T-cell (primary cell): ENCODE results near the gene FARSA. TPM values are rescaled to one million over a fixed set of nuclear protein-coding genes. Genes with fewer than 3 reads are reported as not detected.
"Not testable (repeated sequence)": the region's sequence is repeated elsewhere in the genome, so short reads cannot be mapped to it uniquely, and the experiment has no call there.

Experiments
- ATAC-seq, 4 experiments: fragments of 200-7000 bp in 3 of 4; fragments of 150-1000 bp in 1 of 4; cut with Tn5 transposase; replicated peaks in 1 of 4; 1 replicate in 3 of 4; 2 replicates in 1 of 4; pipeline ENCODE4 v1.10.0; 2021; ENCODE audit warnings: moderate library complexity in 3 of 4, mild to moderate bottlenecking in 2 of 4, moderate number of reproducible peaks in 1 of 4
- CTCF ChIA-PET, 2 donors: fragments of 300-600 bp; sonication (Branson Sonifier 250); formaldehyde crosslinking; loops; one replicate each; lab custom pipeline; 2022; ENCODE audit warnings: antibody characterized with exemption in 2 of 2; lab: Charles Lee
- POLR2A ChIA-PET, 2 donors: fragments of 300-600 bp; sonication (Branson Sonifier 250); formaldehyde crosslinking; loops; one replicate each; lab custom pipeline; 2022; ENCODE audit warnings: antibody characterized with exemption in 2 of 2; lab: Charles Lee
- DNase-seq, 35 experiments: peaks; one replicate each; pipeline versions ENCODE4 v3.0.0 to v3.0.0-alpha.2; 2013 to 2023
- H3K27ac ChIP-seq: one replicate; pipeline ENCODE4 v1.5.1; 2013; ENCODE audit warnings: low read length
- H3K27me3 ChIP-seq, 2 experiments: replicated peaks in 1 of 2; 1 replicate in 1 of 2; 2 replicates in 1 of 2; pipeline versions ENCODE4 v1.6.1 to v1.7.0; 2013; ENCODE audit warnings: low read length in 1 of 2, mixed read lengths in 1 of 2; ENCODE audit not compliant: control insufficient read depth in 2 of 2, insufficient read depth in 2 of 2; ENCODE audit errors: extremely low read depth in 1 of 2
- H3K36me3 ChIP-seq, 2 donors: 1 replicate in 1 of 2; 2 replicates in 1 of 2; pipeline versions ENCODE4 v1.6.1 to v1.7.0; 2013; ENCODE audit warnings: low read length in 1 of 2; ENCODE audit not compliant: control insufficient read depth in 2 of 2, insufficient read depth in 1 of 2; ENCODE audit errors: extremely low read depth in 1 of 2
- H3K4me1 ChIP-seq, 2 experiments: 1 replicate in 1 of 2; 2 replicates in 1 of 2; pipeline versions ENCODE4 v1.6.1 to v1.7.0; 2013; ENCODE audit warnings: low read length in 2 of 2, mixed read lengths in 1 of 2; ENCODE audit not compliant: insufficient read depth in 2 of 2, control insufficient read depth in 1 of 2; ENCODE audit errors: extremely low read depth in 1 of 2
- H3K4me3 ChIP-seq, 2 donors: 1 replicate in 1 of 2; 2 replicates in 1 of 2; pipeline versions ENCODE4 v1.5.1 to v1.7.0; 2013; ENCODE audit warnings: mild to moderate bottlenecking in 2 of 2, low read length in 1 of 2, moderate library complexity in 1 of 2; ENCODE audit not compliant: control insufficient read depth in 1 of 2; ENCODE audit errors: extremely low read depth in 1 of 2
- H3K9me3 ChIP-seq: 2 replicates; pipeline ENCODE4 v1.7.0; 2013
- H3K27ac Mint-ChIP-seq, 2 donors: one replicate each; pipeline ENCODE4 v1.8.0; 2020 to 2021; ENCODE audit warnings: mild to moderate bottlenecking in 2 of 2, mixed read lengths in 2 of 2
- H3K27me3 Mint-ChIP-seq, 2 donors: one replicate each; pipeline ENCODE4 v1.8.0; 2021 to 2022; ENCODE audit warnings: mixed read lengths in 2 of 2
- H3K36me3 Mint-ChIP-seq: one replicate; pipeline ENCODE4 v1.8.0; 2021; ENCODE audit warnings: mixed read lengths
- H3K4me1 Mint-ChIP-seq, 3 donors: one replicate each; pipeline ENCODE4 v1.8.0; 2020 to 2022; ENCODE audit warnings: mixed read lengths in 3 of 3, mild to moderate bottlenecking in 1 of 3
- H3K4me3 Mint-ChIP-seq, 3 donors: one replicate each; pipeline ENCODE4 v1.8.0; 2020 to 2022; ENCODE audit warnings: mild to moderate bottlenecking in 3 of 3, mixed read lengths in 3 of 3, moderate library complexity in 3 of 3
- H3K9me3 Mint-ChIP-seq, 3 donors: one replicate each; pipeline ENCODE4 v1.8.0; 2020 to 2022; ENCODE audit warnings: mixed read lengths in 3 of 3
- WGBS: methylation state at CpG from one replicate; pipeline ENCODE4 v1.1.5; 2013; ENCODE audit warnings: missing lambda C conversion rate; ENCODE audit not compliant: insufficient coverage; 5-methylcytosine and 5-hydroxymethylcytosine counted together
- total RNA-seq, 35 experiments: library from RNA in 6 of 35; stranded (reverse) in 6 of 35; fragments of 120-200 nt in 1 of 35; gene quantifications; one replicate each; pipeline versions ENCODE4 v1.2.1 to v1.2.4 and lab custom pipeline; 2013 to 2026

Gene FARSA
- total RNA-seq, 5 donors from 2014 or later (not counting 1 experiment from before 2014, with no cell fraction given): 28.3 to 86.2 (median 73.4) TPM

GRCh38 chr19:12955996-12956395 lies 22.5 kb upstream of the FARSA start:
- Mint-ChIP-seq H3K27ac (peak overlapping the region; percentile 65 to 91), H3K4me3 (peak overlapping the region; percentile 82 to 85 (median 82)), H3K9me3 (no peaks in the 10 kb centered on the region), H3K27me3 (no peaks in the 10 kb centered on the region), H3K4me1 (peaks cover 18 to 30% (median 28%) of the 10 kb centered on the region in 3 donors), H3K36me3 (peaks cover 9% of the 10 kb centered on the region)
- CTCF ChIA-PET: interaction anchor here in 1 of 2 donors (0.7 to 1.3 kb wide), 2 partner anchors 10 to 58 kb away, joined by 3 read pairs; no protein-coding TSS in a partner anchor
- H3K4me1 ChIP-seq: peaks cover 6 to 25% of the 10 kb centered on the region in 2 experiments
- POLR2A ChIA-PET: no interaction called here
- no peaks in the 10 kb centered on the region for H3K27me3 ChIP-seq
- ATAC-seq (no peak), DNase-seq (no peak)
- no peaks in the 10 kb centered on the region for H3K9me3 ChIP-seq
- H3K27ac ChIP-seq: peak overlapping the region; percentile 63
- 60% methylated on average over 9 of the region's 12 CpGs for WGBS
- peaks cover 10 to 27% of the 10 kb centered on the region in 2 donors for H3K36me3 ChIP-seq
- H3K4me3 ChIP-seq: peak overlapping the region in 1 of 2 donors; percentile 67

DNA sequence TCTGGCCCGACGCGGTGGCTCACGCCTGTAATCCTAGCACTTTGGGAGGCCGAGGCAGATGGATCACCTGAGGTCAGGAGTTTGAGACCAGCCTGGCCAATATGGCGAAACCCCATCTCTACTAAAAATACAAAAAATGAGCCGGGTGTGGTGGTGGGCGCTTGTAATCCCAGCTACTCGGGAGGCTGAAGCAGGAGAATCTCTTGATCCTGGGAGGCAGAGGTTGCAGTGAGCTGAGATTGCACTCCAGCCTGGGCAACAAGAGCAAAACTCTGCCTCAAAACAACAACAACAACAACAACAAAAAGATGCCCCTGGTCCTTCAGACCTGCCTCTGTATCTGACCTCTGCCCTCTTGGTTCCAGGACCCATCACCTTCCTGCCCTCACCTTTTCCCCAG lies 22.1 kb upstream of the FARSA start:
- H3K4me3 ChIP-seq, H3K27me3 ChIP-seq, POLR2A ChIA-PET, ATAC-seq, H3K27ac ChIP-seq, H3K27me3 Mint-ChIP-seq, H3K9me3 ChIP-seq, H3K9me3 Mint-ChIP-seq, DNase-seq: not testable (repeated sequence)
- Mint-ChIP-seq H3K4me3 (peak overlapping the region; percentile 82 to 85 (median 82)), H3K4me1 (peaks cover 18 to 30% (median 28%) of the 10 kb centered on the region in 3 donors), H3K36me3 (peaks cover 11% of the 10 kb centered on the region), H3K27ac (peak overlapping the region; percentile 78 to 91)
- CTCF ChIA-PET: interaction anchor here in 1 of 2 donors (1.3 kb wide), 1 partner anchor 10 kb away, joined by 3 read pairs; no protein-coding TSS in a partner anchor
- 88% methylated on average over 6 of the region's 9 CpGs for WGBS
- H3K4me1 ChIP-seq: peaks cover 6 to 25% of the 10 kb centered on the region in 2 experiments
- H3K36me3 ChIP-seq: peaks cover 10 to 27% of the 10 kb centered on the region in 2 donors

DNA sequence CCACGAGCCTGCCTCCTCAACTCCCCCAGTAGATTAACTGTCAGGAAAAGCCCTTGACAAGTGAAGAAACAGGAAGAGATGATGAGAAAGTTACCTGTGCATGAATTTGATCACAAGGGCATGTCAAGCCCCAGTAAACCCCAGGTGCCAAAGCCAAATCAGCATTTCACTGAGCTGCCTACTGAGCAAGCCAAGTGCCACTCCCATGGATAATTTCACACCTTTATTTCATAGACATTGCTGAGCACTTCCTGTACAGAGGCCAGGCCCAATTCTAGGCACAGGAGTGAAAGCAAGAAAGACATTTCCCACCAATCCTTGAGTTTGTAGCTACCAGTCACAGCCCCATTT lies 21.1 kb upstream of the FARSA start:
- POLR2A ChIA-PET: no interaction called here
- H3K4me3 ChIP-seq: no peak overlapping the region
- H3K4me1 Mint-ChIP-seq: peaks cover 18 to 32% (median 30%) of the 10 kb centered on the region in 3 donors
- H3K9me3 ChIP-seq: no peaks in the 10 kb centered on the region
- H3K36me3 Mint-ChIP-seq: peaks cover 21% of the 10 kb centered on the region
- no peak overlapping the region for H3K27ac ChIP-seq
- no peaks in the 10 kb centered on the region for H3K27me3 ChIP-seq
- H3K36me3 ChIP-seq: peaks cover 12 to 33% of the 10 kb centered on the region in 2 donors
- DNase-seq (no peak), ATAC-seq (no peak)
- peak overlapping the region in 2 of 3 donors; percentile 1 to 8 for H3K4me3 Mint-ChIP-seq
- CTCF ChIA-PET: interaction anchor here in 1 of 2 donors (0.5 to 0.6 kb wide), 2 partner anchors 107 to 108 kb away, joined by 3 read pairs; no protein-coding TSS in a partner anchor
- H3K27ac Mint-ChIP-seq: peak overlapping the region; percentile 30 to 51
- H3K27me3 Mint-ChIP-seq: no peaks in the 10 kb centered on the region
- WGBS: no CpG with 5 or more reads among the region's 1 CpG
- H3K9me3 Mint-ChIP-seq: no peaks in the 10 kb centered on the region
- H3K4me1 ChIP-seq: peaks cover 6 to 25% of the 10 kb centered on the region in 2 experiments

DNA sequence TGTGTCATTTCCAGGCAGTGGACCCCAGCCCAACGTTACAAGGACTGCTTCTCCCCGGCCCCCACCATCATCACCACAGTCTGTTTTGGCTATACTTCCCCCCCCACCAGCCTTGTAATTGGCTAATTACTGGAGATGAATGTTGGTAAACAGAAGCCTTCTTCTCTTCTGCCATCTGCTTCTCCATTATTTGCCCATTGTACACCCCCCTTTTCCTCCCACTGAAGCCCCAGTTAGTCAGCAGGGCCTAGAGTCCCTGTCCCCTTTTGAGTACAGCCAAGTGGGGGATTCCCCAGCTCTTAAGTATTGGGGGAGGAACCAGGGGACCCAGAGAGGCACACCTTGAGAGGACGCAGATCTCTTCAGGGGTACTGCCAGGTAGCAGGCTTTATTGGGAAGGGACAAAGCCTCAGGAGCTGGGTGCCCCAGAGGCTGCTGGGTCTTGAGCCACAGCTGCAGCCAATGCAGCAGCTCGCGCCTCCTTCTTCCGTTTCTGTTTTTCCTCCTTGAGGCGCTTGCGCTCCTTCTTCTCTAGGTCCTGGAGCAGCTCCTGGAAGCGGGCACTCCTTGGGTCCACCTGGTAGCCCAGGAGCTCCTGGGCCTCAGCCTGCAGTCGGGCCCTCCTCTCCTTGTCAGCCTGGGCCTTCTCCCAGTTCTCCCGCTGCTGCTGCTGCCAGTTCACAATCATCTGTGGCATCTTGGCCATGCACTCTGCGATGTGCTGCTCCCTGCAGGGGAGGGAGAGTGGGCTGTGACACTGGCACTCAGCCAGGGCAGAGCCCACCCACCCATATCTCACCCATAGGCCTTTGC lies 20.5 kb upstream of the FARSA start:
- Histone ChIP-seq H3K27ac (no peak overlapping the region), H3K27me3 (no peaks in the 10 kb centered on the region), H3K4me3 (no peak overlapping the region), H3K9me3 (no peaks in the 10 kb centered on the region), H3K36me3 (peaks cover 17 to 39% of the 10 kb centered on the region in 2 donors), H3K4me1 (peaks cover 6 to 25% of the 10 kb centered on the region in 2 experiments)
- Mint-ChIP-seq H3K9me3 (no peaks in the 10 kb centered on the region), H3K4me1 (peaks cover 18 to 32% (median 30%) of the 10 kb centered on the region in 3 donors), H3K27ac (peak overlapping the region; percentile 30 to 57), H3K4me3 (peak overlapping the region in 1 of 3 donors; percentile 8), H3K27me3 (no peaks in the 10 kb centered on the region), H3K36me3 (peaks cover 21% of the 10 kb centered on the region)
- ChIA-PET CTCF (no interaction called here), POLR2A (no interaction called here)
- no peak for DNase-seq
- no peak for ATAC-seq
- WGBS: 83% methylated on average over 7 of the region's 12 CpGs

DNA sequence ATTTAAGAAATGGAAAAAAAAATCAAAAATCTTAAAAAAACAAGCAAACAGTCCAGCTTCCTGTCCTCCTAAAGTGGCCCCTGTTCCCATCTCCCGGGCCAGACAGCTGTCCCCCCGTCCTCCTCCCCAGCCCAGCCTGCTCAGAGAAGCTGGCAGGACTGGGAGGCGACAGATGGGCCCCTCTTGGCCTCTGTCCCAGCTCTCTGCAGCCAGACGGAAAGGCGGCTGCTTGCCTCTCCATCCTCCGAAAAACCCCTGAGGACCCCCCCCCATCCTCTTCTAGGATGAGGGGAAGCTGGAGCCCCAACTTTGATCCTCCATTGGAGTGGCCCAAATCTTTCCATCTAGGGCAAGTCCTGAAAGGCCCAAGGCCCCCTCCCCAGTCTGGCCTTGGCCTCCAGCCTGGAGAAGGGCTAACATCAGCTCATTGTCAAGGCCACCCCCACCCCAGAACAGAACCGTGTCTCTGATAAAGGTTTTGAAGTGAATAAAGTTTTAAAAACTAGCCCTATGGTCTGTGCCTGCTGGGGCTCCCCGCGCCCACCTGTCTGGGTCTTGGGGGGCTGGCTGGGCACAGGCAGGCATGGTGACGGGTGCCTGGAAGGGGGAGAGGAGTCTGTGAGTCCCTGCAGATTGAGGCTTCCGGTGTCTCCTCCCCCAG lies 19.8 kb upstream of the FARSA start:
- Mint-ChIP-seq H3K4me1 (peaks cover 18 to 32% (median 30%) of the 10 kb centered on the region in 3 donors), H3K9me3 (no peaks in the 10 kb centered on the region), H3K4me3 (no peak overlapping the region), H3K36me3 (peaks cover 25% of the 10 kb centered on the region), H3K27me3 (no peaks in the 10 kb centered on the region), H3K27ac (no peak overlapping the region)
- Histone ChIP-seq H3K27ac (no peak overlapping the region), H3K4me1 (peaks cover 6 to 25% of the 10 kb centered on the region in 2 experiments), H3K36me3 (peaks cover 20 to 47% of the 10 kb centered on the region in 2 donors), H3K27me3 (no peaks in the 10 kb centered on the region), H3K4me3 (no peak overlapping the region), H3K9me3 (no peaks in the 10 kb centered on the region)
- DNase-seq: no peak
- 90% methylated on average over 4 of the region's 11 CpGs for WGBS
- POLR2A ChIA-PET: no interaction called here
- CTCF ChIA-PET: no interaction called here
- ATAC-seq: no peak

DNA sequence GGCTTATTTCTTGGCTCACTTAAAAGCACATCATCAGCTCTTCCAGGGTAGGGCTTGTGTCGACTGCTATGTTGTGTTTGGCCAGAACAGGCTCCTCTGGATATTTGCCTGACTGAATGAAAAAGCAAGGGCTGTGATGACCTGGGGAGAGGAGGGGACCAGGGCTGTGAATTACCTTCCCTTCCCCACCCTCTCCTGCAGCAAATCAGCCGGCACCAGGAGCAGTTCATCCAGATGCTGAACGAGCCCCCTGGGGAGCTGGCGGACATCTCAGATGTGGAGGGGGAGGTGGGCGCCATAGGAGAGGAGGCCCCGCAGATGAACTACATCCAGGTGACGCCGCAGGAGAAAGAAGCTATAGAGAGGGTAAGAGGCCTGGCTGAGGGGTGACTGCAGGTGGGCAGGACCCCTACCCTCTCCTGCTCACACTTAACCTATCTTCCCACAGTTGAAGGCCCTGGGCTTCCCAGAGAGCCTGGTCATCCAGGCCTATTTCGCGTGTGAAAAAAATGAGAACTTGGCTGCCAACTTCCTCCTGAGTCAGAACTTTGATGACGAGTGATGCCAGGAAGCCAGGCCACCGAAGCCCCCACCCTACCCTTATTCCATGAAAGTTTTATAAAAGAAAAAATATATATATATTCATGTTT lies 19.1 kb upstream of the FARSA start:
- H3K36me3 Mint-ChIP-seq: peaks cover 29% of the 10 kb centered on the region
- ATAC-seq (no peak), DNase-seq (no peak)
- no peaks in the 10 kb centered on the region for H3K9me3 Mint-ChIP-seq
- peaks cover 18 to 33% (median 31%) of the 10 kb centered on the region in 3 donors for H3K4me1 Mint-ChIP-seq
- H3K27ac Mint-ChIP-seq: no peak overlapping the region
- Histone ChIP-seq H3K4me1 (peaks cover 6 to 26% of the 10 kb centered on the region in 2 experiments), H3K27ac (no peak overlapping the region), H3K4me3 (no peak overlapping the region), H3K27me3 (no peaks in the 10 kb centered on the region), H3K36me3 (peaks cover 20 to 53% of the 10 kb centered on the region in 2 donors), H3K9me3 (no peaks in the 10 kb centered on the region)
- ChIA-PET CTCF (no interaction called here), POLR2A (no interaction called here)
- WGBS: no CpG with 5 or more reads among the region's 12 CpGs
- no peak overlapping the region for H3K4me3 Mint-ChIP-seq
- no peaks in the 10 kb centered on the region for H3K27me3 Mint-ChIP-seq
